Transverse colon (tissue), 4 donors: ENCODE data around the gene NUP205. TPM values are rescaled to one million over a fixed set of nuclear protein-coding genes. Genes with fewer than 3 reads are reported as not detected.

Experiments used
- DNase-seq: peaks from one replicate; pipeline ENCODE4 v3.0.0-alpha.2; 2019
- H3K27ac ChIP-seq, 4 donors: fragments of 200-600 bp; sonication (generic); 2 replicates each; pipeline ENCODE4 v1.5.1; 2016 to 2018; ENCODE audit warnings: inconsistent platforms in 4 of 4
- H3K27me3 ChIP-seq: fragments of 200-600 bp; sonication (generic); 2 replicates; pipeline ENCODE4 v1.5.1; 2017; ENCODE audit warnings: inconsistent platforms
- H3K36me3 ChIP-seq, 4 donors: fragments of 200-600 bp; sonication (generic); 2 replicates each; pipeline ENCODE4 v1.5.1; 2017 to 2019; ENCODE audit warnings: inconsistent platforms in 4 of 4
- H3K4me1 ChIP-seq, 4 donors: fragments of 200-600 bp; sonication (generic); 2 replicates each; pipeline ENCODE4 v1.5.1; 2017 to 2020; ENCODE audit warnings: inconsistent platforms in 4 of 4
- H3K4me3 ChIP-seq, 4 donors: fragments of 200-600 bp; sonication (generic); 1 replicate in 1 of 4; 2 replicates in 3 of 4; pipeline versions ENCODE4 v1.5.1 to v1.6.1; 2017 to 2019; ENCODE audit warnings: inconsistent platforms in 4 of 4
- H3K9me3 ChIP-seq, 2 donors: fragments of 200-600 bp; sonication (generic); 2 replicates each; pipeline ENCODE4 v1.5.1; 2017 to 2019; ENCODE audit warnings: inconsistent platforms in 2 of 2
- CTCF ChIP-seq, 5 experiments: fragments of 200-600 bp in 3 of 5; fragments of 450-650 bp in 2 of 5; sonication (generic) in 3 of 5; IDR thresholded peaks; 1 replicate in 2 of 5; 2 replicates in 3 of 5; pipeline ENCODE4 v1.5.1; 2016 to 2017; ENCODE audit warnings: antibody characterized with exemption in 5 of 5, inconsistent platforms in 3 of 5, mild to moderate bottlenecking in 2 of 5, moderate library complexity in 1 of 5
- EP300 ChIP-seq: sonication (generic); formaldehyde crosslinking; IDR thresholded peaks from one replicate; pipeline ENCODE4 v1.6.1; 2017; ENCODE audit warnings: antibody characterized with exemption, low read depth
- POLR2A ChIP-seq: fragments of 450-650 bp; IDR thresholded peaks from one replicate; pipeline ENCODE4 v1.6.1; 2016; ENCODE audit warnings: antibody characterized with exemption, mild to moderate bottlenecking, moderate library complexity
- POLR2AphosphoS5 ChIP-seq, 3 donors: sonication (generic); formaldehyde crosslinking; IDR thresholded peaks; one replicate each; pipeline ENCODE4 v1.6.1; 2016; ENCODE audit warnings: antibody characterized with exemption in 3 of 3
- WGBS, 2 donors: methylation state at CpG; one replicate each; pipeline ENCODE4 v1.1.5; 2018; ENCODE audit warnings: low coverage in 1 of 2; 5-methylcytosine and 5-hydroxymethylcytosine counted together
- in situ Hi-C, 4 donors: fragments of 200-750 bp; cut with MboI; loops; one replicate each; pipeline versions ENCODE4 v1.15.0 to v1.15.1; 2017; ENCODE audit warnings: low sequenced_read_pairs in 3 of 4, low pct_ligation_motif_present in 1 of 4, low pct_unique_long_range_greater_than_20kb in 1 of 4
- intact Hi-C: fragments of 100-400 bp; cut with DNase I; formaldehyde crosslinking; loops from one replicate; pipeline ENCODE4 v1.15.1; 2023; ENCODE audit warnings: low total_unique reads
- total RNA-seq, 4 donors: library from RNA; depleted of rRNA; stranded (reverse); fragments of >200 nt; gene quantifications; one replicate each; pipeline ENCODE4 v1.1.0, GENCODE V29; 2016

Gene NUP205
- total RNA-seq, 4 donors from 2014 or later, result 23.2 to 84.5 (median 25.2) TPM

- no peak overlapping the region for H3K27ac ChIP-seq
- intact Hi-C loops (no loop called here), in situ Hi-C loops (no loop called here)
- TF ChIP-seq EP300 (no peak), POLR2AphosphoS5 (IDR thresholded peaks at IDR 0.05) (no peak), POLR2A (no peak), CTCF (IDR thresholded peaks at IDR 0.05) (no peak)
- no peaks in the 10 kb centered on the region for H3K36me3 ChIP-seq
- no peaks in the 10 kb centered on the region for H3K9me3 ChIP-seq
- 93 to 97% methylated on average over 4 to 6 of the region's 6 CpGs for WGBS, 2 donors
- no peak for DNase-seq
- H3K4me3 ChIP-seq, result no peak overlapping the region
- H3K4me1 ChIP-seq, result no peaks in the 10 kb centered on the region
- H3K27me3 ChIP-seq, result no peaks in the 10 kb centered on the region
These were observed 16.7 kb upstream of the NUP205 start for GRCh38 chr7:135541029-135541428.

- H3K4me1 ChIP-seq, result no peaks in the 10 kb centered on the region
- H3K27me3 ChIP-seq, result no peaks in the 10 kb centered on the region
- H3K9me3 ChIP-seq, result no peaks in the 10 kb centered on the region
- intact Hi-C loops (no loop called here), in situ Hi-C loops (loop anchor here in 2 of 4 donors (25.0 kb wide), 1 partner anchor 263 kb away; no protein-coding TSS in a partner anchor)
- H3K27ac ChIP-seq, result no peak overlapping the region
- H3K4me3 ChIP-seq, result no peak overlapping the region
- no peak for DNase-seq
- WGBS, 2 donors, result 76 to 77% methylated on average over 2 to 7 of the region's 7 CpGs
- H3K36me3 ChIP-seq, result no peaks in the 10 kb centered on the region
- no peak for TF ChIP-seq POLR2A
- TF ChIP-seq CTCF (IDR thresholded peaks at IDR 0.05), result no peak
- no peak for TF ChIP-seq EP300
- no peak for TF ChIP-seq POLR2AphosphoS5 (IDR thresholded peaks at IDR 0.05)
These were observed 7.5 kb upstream of the NUP205 start for GRCh38 chr7:135550196-135550595.

- intact Hi-C loops (no loop called here), in situ Hi-C loops (loop anchor here in 2 of 4 donors (25.0 kb wide), 1 partner anchor 265 kb away; no protein-coding TSS in a partner anchor)
- DNase-seq, result no peak
- H3K36me3 ChIP-seq, result no peaks in the 10 kb centered on the region
- no peak overlapping the region for H3K27ac ChIP-seq
- H3K4me3 ChIP-seq, result no peak overlapping the region
- TF ChIP-seq EP300 (no peak), POLR2A (no peak), CTCF (IDR thresholded peaks at IDR 0.05) (no peak), POLR2AphosphoS5 (IDR thresholded peaks at IDR 0.05) (no peak)
- no peaks in the 10 kb centered on the region for H3K9me3 ChIP-seq
- H3K27me3 ChIP-seq, result no peaks in the 10 kb centered on the region
- H3K4me1 ChIP-seq, result no peaks in the 10 kb centered on the region
- WGBS, 2 donors, result 60 to 69% methylated on average over 1 to 3 of the region's 3 CpGs
These were observed 5.6 kb upstream of the NUP205 start for GRCh38 chr7:135552148-135552547.

GRCh38 chr7:135553346-135553745, 4.4 kb upstream of the NUP205 start:
- no peak for TF ChIP-seq EP300
- TF ChIP-seq POLR2AphosphoS5 (IDR thresholded peaks at IDR 0.05), result no peak
- no peak for TF ChIP-seq POLR2A
- no peak for TF ChIP-seq CTCF (IDR thresholded peaks at IDR 0.05)
- intact Hi-C loops (no loop called here), in situ Hi-C loops (loop anchor here in 2 of 4 donors (25.0 kb wide), 1 partner anchor 266 kb away; no protein-coding TSS in a partner anchor)
- Histone ChIP-seq H3K9me3 (no peaks in the 10 kb centered on the region), H3K27me3 (no peaks in the 10 kb centered on the region), H3K27ac (no peak overlapping the region), H3K4me1 (peaks cover 0 to 1% (median 0%) of the 10 kb centered on the region in 4 donors), H3K4me3 (no peak overlapping the region), H3K36me3 (no peaks in the 10 kb centered on the region)
- WGBS, 2 donors, result 67 to 93% methylated on average over 3 of the region's 3 CpGs
- no peak for DNase-seq
